ENCODE results near the gene RAD18. TPM values are rescaled to one million over a fixed set of nuclear protein-coding genes. Genes with fewer than 3 reads are reported as not detected.

RAD18 gene
- total RNA-seq, 2 donors from 2014 or later = 3.0 to 7.2 TPM

- no peaks in the 10 kb centered on the region for H3K27me3 ChIP-seq (replicated peaks; ENCODE audit: insufficient read depth)
- no peak for DNase-seq (ENCODE audit: low spot score)
- no peaks in the 10 kb centered on the region for H3K36me3 ChIP-seq
- H3K27ac ChIP-seq = peak overlapping the region in 1 of 2 donors; percentile 33
- no peaks in the 10 kb centered on the region for H3K9me3 ChIP-seq
- no peak overlapping the region for H3K4me3 ChIP-seq
- TF ChIP-seq CTCF (IDR thresholded peaks at IDR 0.05) = no peak
- H3K4me1 ChIP-seq (ENCODE audit: control insufficient read depth in 1 of 2, low read depth in 2 of 2) = peaks cover 13 to 39% of the 10 kb centered on the region in 2 donors
- ATAC-seq (ENCODE audit: insufficient number of reproducible peaks, low FRiP score, low read depth) = no peak
Observed at GRCh38 chr3:8887435-8888300, 75.6 kb downstream of the RAD18 start.

- no peaks in the 10 kb centered on the region for H3K27me3 ChIP-seq (replicated peaks; ENCODE audit: insufficient read depth)
- no peak overlapping the region for H3K27ac ChIP-seq
- DNase-seq (ENCODE audit: low spot score) (no peak), ATAC-seq (ENCODE audit: insufficient number of reproducible peaks, low FRiP score, low read depth) (no peak)
- H3K4me3 ChIP-seq = no peak overlapping the region
- no peak for TF ChIP-seq CTCF (IDR thresholded peaks at IDR 0.05)
- H3K9me3 ChIP-seq = no peaks in the 10 kb centered on the region
- H3K4me1 ChIP-seq (ENCODE audit: control insufficient read depth in 1 of 2, low read depth in 2 of 2) = peaks cover 9 to 29% of the 10 kb centered on the region in 2 donors
- no peaks in the 10 kb centered on the region for H3K36me3 ChIP-seq
Observed at GRCh38 chr3:8886546-8886945, 76.7 kb downstream of the RAD18 start.

GRCh38 chr3:8885536-8886316, 77.5 kb downstream of the RAD18 start:
- Histone ChIP-seq H3K4me3 (no peak overlapping the region), H3K4me1 (ENCODE audit: control insufficient read depth in 1 of 2, low read depth in 2 of 2) (peaks cover 7 to 25% of the 10 kb centered on the region in 2 donors), H3K27ac (no peak overlapping the region), H3K9me3 (no peaks in the 10 kb centered on the region), H3K27me3 (replicated peaks; ENCODE audit: insufficient read depth) (no peaks in the 10 kb centered on the region), H3K36me3 (no peaks in the 10 kb centered on the region)
- no peak for TF ChIP-seq CTCF (IDR thresholded peaks at IDR 0.05)
- DNase-seq (ENCODE audit: low spot score) (no peak), ATAC-seq (ENCODE audit: insufficient number of reproducible peaks, low FRiP score, low read depth) (no peak)

- H3K27me3 ChIP-seq (replicated peaks; ENCODE audit: insufficient read depth) = no peaks in the 10 kb centered on the region
- no peaks in the 10 kb centered on the region for H3K36me3 ChIP-seq
- no peak overlapping the region for H3K27ac ChIP-seq
- no peak overlapping the region for H3K4me3 ChIP-seq
- H3K4me1 ChIP-seq (ENCODE audit: control insufficient read depth in 1 of 2, low read depth in 2 of 2) = peaks cover 7 to 25% of the 10 kb centered on the region in 2 donors
- TF ChIP-seq CTCF (IDR thresholded peaks at IDR 0.05) = no peak
- H3K9me3 ChIP-seq = no peaks in the 10 kb centered on the region
- ATAC-seq (ENCODE audit: insufficient number of reproducible peaks, low FRiP score, low read depth) (no peak), DNase-seq (ENCODE audit: low spot score) (no peak)
Observed at GRCh38 chr3:8884630-8885290, 78.5 kb downstream of the RAD18 start.

- no peaks in the 10 kb centered on the region for H3K36me3 ChIP-seq
- no peak overlapping the region for H3K27ac ChIP-seq
- ATAC-seq (ENCODE audit: insufficient number of reproducible peaks, low FRiP score, low read depth) (no peak), DNase-seq (ENCODE audit: low spot score) (no peak)
- H3K9me3 ChIP-seq = no peaks in the 10 kb centered on the region
- TF ChIP-seq CTCF (IDR thresholded peaks at IDR 0.05) = no peak
- H3K4me1 ChIP-seq (ENCODE audit: control insufficient read depth in 1 of 2, low read depth in 2 of 2) = peaks cover under 1 to 6% of the 10 kb centered on the region in 2 donors
- no peaks in the 10 kb centered on the region for H3K27me3 ChIP-seq (replicated peaks; ENCODE audit: insufficient read depth)
- H3K4me3 ChIP-seq = no peak overlapping the region
Observed at GRCh38 chr3:8882642-8883041, 80.6 kb downstream of the RAD18 start.
